Activated CD4-positive, alpha-beta T cell treated with anti-CD3 and anti-CD28 coated beads, Interleukin-2, amount 10 ng/mL, durations not matched to agents 24 days and 14 days (primary cell): ENCODE results near the gene HIRA. TPM values are rescaled to one million over a fixed set of nuclear protein-coding genes. Genes with fewer than 3 reads are reported as not detected.

ENCODE experiments used
- DNase-seq: peaks from one replicate; pipeline ENCODE4 v3.0.0; 2022
- H3K27ac Mint-ChIP-seq: one replicate; pipeline ENCODE4 v1.8.0; 2022; ENCODE audit warnings: mild to moderate bottlenecking, mixed read lengths
- H3K27me3 Mint-ChIP-seq: one replicate; pipeline ENCODE4 v1.8.0; 2022; ENCODE audit warnings: mixed read lengths
- H3K36me3 Mint-ChIP-seq: one replicate; pipeline ENCODE4 v1.8.0; 2022; ENCODE audit warnings: low read depth, mild to moderate bottlenecking, mixed read lengths
- H3K4me1 Mint-ChIP-seq: one replicate; pipeline ENCODE4 v1.8.0; 2021; ENCODE audit warnings: mixed read lengths
- H3K4me3 Mint-ChIP-seq: one replicate; pipeline ENCODE4 v1.8.0; 2022; ENCODE audit warnings: mild to moderate bottlenecking, moderate library complexity, mixed read lengths
- H3K9me3 Mint-ChIP-seq: one replicate; pipeline ENCODE4 v1.8.0; 2021; ENCODE audit warnings: mixed read lengths
- intact Hi-C: fragments of 100-400 bp; cut with micrococcal nuclease; formaldehyde crosslinking; loops from one replicate; pipeline ENCODE4 v1.15.1; 2023
- total RNA-seq: library from RNA; stranded (reverse); gene quantifications from 2 replicates; pipeline ENCODE4 v1.2.3, GENCODE V29; 2022

Gene HIRA
- total RNA-seq, 1 donor from 2014 or later: 45.0 TPM

- H3K9me3 Mint-ChIP-seq: no peaks in the 10 kb centered on the region
- H3K36me3 Mint-ChIP-seq: no peaks in the 10 kb centered on the region
- H3K4me3 Mint-ChIP-seq: peak within 1 kb of the TSS; percentile 92
- peaks cover 18% of the 10 kb centered on the region for H3K4me1 Mint-ChIP-seq
- H3K27ac Mint-ChIP-seq: peak within 1 kb of the TSS; percentile 87
- DNase-seq: peak; percentile 92
- peaks cover 47% of the 10 kb centered on the region for H3K27me3 Mint-ChIP-seq
- intact Hi-C loops: loop anchor here (1.0 to 5.0 kb wide), 3 partner anchors 113 to 170 kb away; partner anchors contain the start of genes DGCR2, HIRA and MRPL40
Measured at GRCh38 chr22:19291580-19292457, 139.7 kb downstream of the HIRA start, which contains the start of gene CLTCL1. Gene CLTCL1, minus strand, starts transcription at chr22:19291719. Its CDS starts 78 bp downstream, at chr22:19291641.

GRCh38 chr22:19291218-19291579, 140.3 kb downstream of the HIRA start:
- Mint-ChIP-seq H3K4me3 (peak overlapping the region; percentile 78), H3K9me3 (no peaks in the 10 kb centered on the region), H3K4me1 (peaks cover 18% of the 10 kb centered on the region), H3K27me3 (peaks cover 50% of the 10 kb centered on the region), H3K36me3 (no peaks in the 10 kb centered on the region), H3K27ac (no peak overlapping the region)
- intact Hi-C loops: loop anchor here (1.0 to 5.0 kb wide), 3 partner anchors 112 to 169 kb away; partner anchors contain the start of genes DGCR2, HIRA and MRPL40
- peak; percentile 78 for DNase-seq

- peak overlapping the region; percentile 78 for H3K4me3 Mint-ChIP-seq
- intact Hi-C loops: loop anchor here (1.0 to 5.0 kb wide), 3 partner anchors 111 to 168 kb away; partner anchors contain the start of genes DGCR2, HIRA and MRPL40
- no peaks in the 10 kb centered on the region for H3K36me3 Mint-ChIP-seq
- H3K27me3 Mint-ChIP-seq: peaks cover 47% of the 10 kb centered on the region
- no peaks in the 10 kb centered on the region for H3K9me3 Mint-ChIP-seq
- DNase-seq: peak; percentile 61
- peaks cover 18% of the 10 kb centered on the region for H3K4me1 Mint-ChIP-seq
- no peak overlapping the region for H3K27ac Mint-ChIP-seq
Measured at GRCh38 chr22:19290400-19291217, 140.9 kb downstream of the HIRA start.

DNA sequence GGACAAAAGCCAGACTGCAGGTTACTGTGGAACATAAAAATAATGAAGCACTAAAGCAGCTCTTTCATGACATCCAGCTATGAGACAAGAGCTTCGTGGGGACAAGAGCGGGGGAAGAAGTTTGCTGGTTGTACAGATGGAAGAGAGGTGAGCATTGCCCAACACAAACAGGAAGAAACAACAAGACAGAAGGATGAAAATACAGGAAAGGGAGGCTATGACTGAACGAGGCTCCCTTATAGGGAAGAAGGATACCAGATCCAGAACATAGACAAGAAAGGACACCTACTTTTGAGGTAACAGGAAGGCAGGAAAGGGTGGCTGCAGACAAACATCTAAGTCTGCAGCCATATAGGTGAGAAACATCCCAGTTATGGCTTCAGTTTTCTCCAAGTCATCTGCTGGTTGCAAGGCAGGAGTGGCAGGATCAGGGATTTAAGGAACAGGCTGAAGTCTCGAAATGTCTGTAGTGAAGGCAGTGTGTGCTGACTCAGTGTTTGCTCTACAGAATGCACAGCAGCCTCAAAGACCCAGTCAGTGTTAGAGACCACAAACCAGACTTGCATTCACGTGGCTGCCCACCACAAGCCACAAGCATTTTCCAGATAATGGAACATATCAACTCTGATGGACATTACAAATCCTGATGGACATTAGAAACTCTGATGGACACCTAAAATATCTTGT, 141.9 kb downstream of the HIRA start:
- H3K9me3 Mint-ChIP-seq: no peaks in the 10 kb centered on the region
- peak; percentile 64 for DNase-seq
- H3K27me3 Mint-ChIP-seq: peaks cover 46% of the 10 kb centered on the region
- H3K36me3 Mint-ChIP-seq: no peaks in the 10 kb centered on the region
- peak overlapping the region; percentile 0 for H3K4me3 Mint-ChIP-seq
- peaks cover 18% of the 10 kb centered on the region for H3K4me1 Mint-ChIP-seq
- intact Hi-C loops: loop anchor here (5.0 kb wide), 1 partner anchor 143 kb away; the partner anchor contains the start of genes HIRA and MRPL40
- H3K27ac Mint-ChIP-seq: no peak overlapping the region

GRCh38 chr22:19287889-19288288, 143.6 kb downstream of the HIRA start:
- DNase-seq: no peak
- Mint-ChIP-seq H3K27ac (no peak overlapping the region), H3K4me1 (peaks cover 18% of the 10 kb centered on the region), H3K36me3 (no peaks in the 10 kb centered on the region), H3K4me3 (no peak overlapping the region), H3K9me3 (no peaks in the 10 kb centered on the region), H3K27me3 (peaks cover 46% of the 10 kb centered on the region)
- intact Hi-C loops: no loop called here

GRCh38 chr22:19287076-19287707, 144.3 kb downstream of the HIRA start:
- no peak overlapping the region for H3K27ac Mint-ChIP-seq

DNA sequence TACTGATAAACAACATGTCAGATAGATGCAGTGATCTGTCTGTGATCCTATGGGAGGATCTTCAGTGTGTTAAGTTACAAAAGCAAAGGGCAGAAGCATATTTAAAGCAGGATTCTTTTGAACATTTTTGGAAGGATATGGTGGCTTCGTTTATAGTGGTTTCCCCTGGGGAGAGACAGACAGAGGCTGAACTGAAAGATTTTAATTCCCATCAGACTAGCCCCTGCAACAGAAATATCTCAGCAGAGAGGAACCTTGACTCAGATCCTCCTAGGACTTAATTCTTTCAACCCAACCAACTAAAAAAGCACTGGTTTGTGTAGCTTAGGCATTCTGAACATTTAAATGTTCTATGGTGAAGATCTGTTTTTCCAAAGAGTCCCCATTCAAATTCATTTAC, 145.7 kb downstream of the HIRA start:
- no peaks in the 10 kb centered on the region for H3K9me3 Mint-ChIP-seq
- H3K4me3 Mint-ChIP-seq: no peak overlapping the region
- peaks cover 10% of the 10 kb centered on the region for H3K4me1 Mint-ChIP-seq
- H3K27me3 Mint-ChIP-seq: peaks cover 41% of the 10 kb centered on the region
- DNase-seq: no peak
- no peak overlapping the region for H3K27ac Mint-ChIP-seq
- intact Hi-C loops: no loop called here
- H3K36me3 Mint-ChIP-seq: no peaks in the 10 kb centered on the region

More at GRCh38 chr22:19287076-19287707, 144.3 kb downstream of the HIRA start:
- Mint-ChIP-seq H3K27me3 (peaks cover 46% of the 10 kb centered on the region), H3K4me1 (peaks cover 15% of the 10 kb centered on the region), H3K36me3 (no peaks in the 10 kb centered on the region), H3K9me3 (no peaks in the 10 kb centered on the region), H3K4me3 (no peak overlapping the region)
- intact Hi-C loops: no loop called here
- no peak for DNase-seq

Other genes starting within 250 kb of the HIRA start
- gene CLTCL1, start 140.0 kb downstream of the HIRA start, total RNA-seq: 0.43 and 1.3 TPM in 2 replicates
- gene MRPL40, start 812 bp upstream of the HIRA start, total RNA-seq: 35.2 and 37.6 TPM in 2 replicates
- 25.7 and 28.5 TPM in 2 replicates for gene C22orf39, start 16.0 kb upstream of the HIRA start, total RNA-seq
- gene UFD1, start 47.5 kb upstream of the HIRA start, total RNA-seq: 96.2 and 99.9 TPM in 2 replicates
- 121 and 123 TPM in 2 replicates for gene CDC45, start 48.2 kb upstream of the HIRA start, total RNA-seq
- 0.44 and 0.71 TPM in 2 replicates for gene CLDN5, start 92.7 kb upstream of the HIRA start, total RNA-seq